Thyroid gland (tissue), 4 donors: ENCODE results near the gene KRT78. TPM values are rescaled to one million over a fixed set of nuclear protein-coding genes. Genes with fewer than 3 reads are reported as not detected.
A peak's percentile ranks its signal among the peaks of the same experiment; 100 is the strongest.

Experiments used
- DNase-seq, 2 donors: peaks; one replicate each; pipeline ENCODE4 v3.0.0-alpha.2; 2019
- H3K27ac ChIP-seq, 3 donors: fragments of 200-600 bp; sonication (generic); 1 replicate in 2 of 3; 2 replicates in 1 of 3; pipeline ENCODE4 v1.5.1; 2016 to 2019; ENCODE audit warnings: mild to moderate bottlenecking in 1 of 3, moderate library complexity in 1 of 3
- H3K27me3 ChIP-seq: fragments of 200-600 bp; sonication (generic); one replicate; pipeline ENCODE4 v1.5.1; 2019
- H3K36me3 ChIP-seq, 2 donors: fragments of 200-600 bp; sonication (generic); one replicate each; pipeline ENCODE4 v1.5.1; 2016 to 2019
- H3K4me1 ChIP-seq, 2 donors: fragments of 200-600 bp; sonication (generic); one replicate each; pipeline ENCODE4 v1.5.1; 2017 to 2019
- H3K4me3 ChIP-seq, 3 donors: fragments of 200-600 bp; sonication (generic); replicated peaks in 1 of 3; 1 replicate in 2 of 3; 2 replicates in 1 of 3; pipeline ENCODE4 v1.5.1; 2016; ENCODE audit warnings: mild to moderate bottlenecking in 1 of 3
- H3K9me3 ChIP-seq: fragments of 200-600 bp; sonication (generic); one replicate; pipeline ENCODE4 v1.5.1; 2017
- CTCF ChIP-seq, 6 experiments: fragments of 200-600 bp in 3 of 6; fragments of 450-650 bp in 3 of 6; sonication (generic) in 3 of 6; IDR thresholded peaks; one replicate each; pipeline ENCODE4 v1.5.1; 2016 to 2019; ENCODE audit warnings: antibody characterized with exemption in 6 of 6, mild to moderate bottlenecking in 2 of 6, inconsistent platforms in 1 of 6, moderate library complexity in 1 of 6
- POLR2A ChIP-seq, 2 donors: fragments of 450-650 bp; IDR thresholded peaks; one replicate each; pipeline ENCODE4 v1.6.1; 2017; ENCODE audit warnings: antibody characterized with exemption in 2 of 2, mild to moderate bottlenecking in 2 of 2, moderate library complexity in 1 of 2
- WGBS, 2 donors: methylation state at CpG; one replicate each; pipeline ENCODE4 v1.1.5; 2017; 5-methylcytosine and 5-hydroxymethylcytosine counted together
- intact Hi-C: fragments of 100-400 bp; cut with DNase I; formaldehyde crosslinking; loops from one replicate; pipeline ENCODE4 v1.15.1; 2023
- total RNA-seq, 4 donors: library from RNA; depleted of rRNA; stranded (reverse); fragments of >200 nt; gene quantifications; one replicate each; pipeline ENCODE4 v1.2.3, GENCODE V29; 2016

KRT78 gene
- under 1 TPM in 1 of 4 donors, not detected in 3; 0.40 TPM for total RNA-seq

GRCh38 chr12:52848661-52849255, at the start of gene KRT78:
Gene KRT78 (minus strand): TSS chr12:52848994. CDS start chr12:52848930, 64 bp downstream.
- Histone ChIP-seq H3K4me1 (peaks cover 13 to 25% of the 10 kb centered on the region in 2 donors), H3K36me3 (no peaks in the 10 kb centered on the region), H3K9me3 (no peaks in the 10 kb centered on the region), H3K27me3 (no peaks in the 10 kb centered on the region), H3K27ac (peak within 1 kb of the TSS in 2 of 3 donors; percentile 9 to 36), H3K4me3 (no peak within 1 kb of the TSS)
- intact Hi-C loops = loop anchor here (10.0 kb wide), 1 partner anchor 74 kb away; the partner anchor contains the start of gene KRT76
- WGBS, 2 donors = 40 to 52% methylated on average over 10 to 13 of the region's 16 CpGs
- peak; percentile 74 to 76 for DNase-seq
- no peak for TF ChIP-seq CTCF (IDR thresholded peaks at IDR 0.05)
- no peak for TF ChIP-seq POLR2A (IDR thresholded peaks at IDR 0.05)

- H3K36me3 ChIP-seq = peaks cover 36 to 40% of the 10 kb centered on the region in 2 donors
- H3K27ac ChIP-seq = peak overlapping the region; percentile 71 to 89 (median 84)
- DNase-seq = no peak
- peaks cover 24 to 28% of the 10 kb centered on the region in 2 donors for H3K4me1 ChIP-seq
- intact Hi-C loops = no loop called here
- 46 to 48% methylated on average over 3 of the region's 3 CpGs for WGBS, 2 donors
- no peaks in the 10 kb centered on the region for H3K9me3 ChIP-seq
- H3K4me3 ChIP-seq = no peak overlapping the region
- H3K27me3 ChIP-seq = no peaks in the 10 kb centered on the region
- TF ChIP-seq CTCF (IDR thresholded peaks at IDR 0.05) = no peak
- peak in 1 of 2 donors; percentile 19 for TF ChIP-seq POLR2A (IDR thresholded peaks at IDR 0.05)
Measured at GRCh38 chr12:52896190-52897100, 47.7 kb upstream of the KRT78 start.

GRCh38 chr12:52895726-52896189, 47.0 kb upstream of the KRT78 start:
- Histone ChIP-seq H3K4me1 (peaks cover 23 to 28% of the 10 kb centered on the region in 2 donors), H3K36me3 (peaks cover 31 to 38% of the 10 kb centered on the region in 2 donors), H3K4me3 (no peak overlapping the region), H3K27me3 (no peaks in the 10 kb centered on the region), H3K9me3 (no peaks in the 10 kb centered on the region), H3K27ac (peak overlapping the region; percentile 71 to 89 (median 84))
- no peak for TF ChIP-seq CTCF (IDR thresholded peaks at IDR 0.05)
- TF ChIP-seq POLR2A (IDR thresholded peaks at IDR 0.05) = no peak
- intact Hi-C loops = no loop called here
- no peak for DNase-seq
- 50 to 58% methylated on average over 2 of the region's 2 CpGs for WGBS, 2 donors

GRCh38 chr12:52892974-52893373, 44.2 kb upstream of the KRT78 start:
- peaks cover 7 to 12% of the 10 kb centered on the region in 2 donors for H3K36me3 ChIP-seq
- no peak for DNase-seq
- TF ChIP-seq CTCF (IDR thresholded peaks at IDR 0.05) (no peak), POLR2A (IDR thresholded peaks at IDR 0.05) (no peak)
- no peak overlapping the region for H3K4me3 ChIP-seq
- no peak overlapping the region for H3K27ac ChIP-seq
- no peaks in the 10 kb centered on the region for H3K9me3 ChIP-seq
- H3K27me3 ChIP-seq = no peaks in the 10 kb centered on the region
- H3K4me1 ChIP-seq = peaks cover 23 to 28% of the 10 kb centered on the region in 2 donors
- intact Hi-C loops = no loop called here
